ENCODE measurements around the gene UBE2Q1.

UBE2Q1 gene

DNA sequence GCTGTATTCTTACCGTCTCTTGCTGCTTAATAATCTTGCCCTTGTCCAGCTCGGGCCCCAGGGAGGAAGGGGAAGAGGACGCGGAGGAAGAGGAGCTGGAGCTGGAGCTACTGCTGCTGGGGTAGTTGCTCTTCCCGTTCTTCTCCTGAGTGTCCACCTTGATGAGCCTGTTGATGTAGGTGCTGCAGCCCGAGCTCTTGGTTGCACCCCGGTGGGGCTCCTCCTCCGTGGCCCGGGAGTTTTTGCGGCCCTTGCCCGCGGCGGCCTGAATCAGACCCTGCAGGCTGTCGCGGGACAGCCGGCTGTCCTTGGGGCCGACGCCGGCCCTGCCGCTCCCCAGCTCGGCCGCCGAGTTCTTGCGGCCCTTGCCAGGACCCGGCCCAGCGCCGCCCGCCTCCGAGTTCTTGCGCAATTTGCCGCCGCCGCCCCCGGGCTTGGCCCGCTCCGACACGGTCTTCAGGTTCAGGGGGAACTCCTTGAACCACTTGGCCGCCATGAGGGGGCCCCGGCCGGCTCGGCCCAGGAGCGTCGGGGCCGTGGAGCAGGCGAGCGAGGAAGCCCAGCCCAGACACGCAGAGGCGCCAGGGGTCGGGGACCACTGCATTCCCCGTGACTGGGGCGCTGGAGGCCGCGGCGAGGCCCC is 56.9 kb downstream of the UBE2Q1 start:
- no peak for DNase-seq

DNA sequence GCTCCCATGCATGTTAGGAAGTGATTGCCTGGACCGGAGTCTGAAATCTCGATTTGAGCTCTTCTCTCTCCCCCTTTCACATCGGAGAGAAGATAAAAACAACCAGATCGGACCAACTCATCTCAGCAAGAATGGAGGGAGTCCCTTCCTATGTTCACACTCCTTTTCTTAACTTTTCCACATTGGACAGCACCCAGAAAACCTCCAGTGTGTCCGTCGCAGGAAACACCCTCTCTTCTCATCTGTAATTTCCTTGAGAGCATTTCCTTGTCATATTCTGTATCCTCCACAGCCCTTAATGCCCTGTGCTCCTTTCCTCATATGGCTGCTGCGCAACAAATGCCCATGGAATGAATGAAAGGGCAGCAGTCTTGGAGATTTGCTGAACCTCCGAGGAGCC is 57.9 kb downstream of the UBE2Q1 start:
- no peak for DNase-seq

DNA sequence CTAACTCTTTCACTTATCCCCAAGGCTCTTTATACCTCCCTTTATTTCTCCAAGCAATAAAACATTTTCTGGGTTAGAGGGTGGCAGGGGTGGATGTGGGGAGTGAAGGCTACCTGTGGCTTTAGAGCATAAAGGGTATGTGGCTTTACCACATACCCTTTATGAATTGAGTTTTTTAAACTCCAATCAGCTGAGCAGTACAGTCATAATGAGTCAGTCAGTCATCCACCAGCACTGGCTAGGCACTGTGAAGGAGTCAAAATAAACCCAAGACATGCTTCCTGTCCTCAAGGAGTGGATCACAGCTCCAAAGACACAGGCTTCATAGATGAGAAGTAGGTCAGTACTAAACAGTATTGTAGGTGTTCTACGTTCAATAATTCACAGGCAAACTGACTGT is 59.0 kb downstream of the UBE2Q1 start:
- DNase-seq = no peak
